Measurements from ENCODE around the gene TNNC1. TPM values are rescaled to one million over a fixed set of nuclear protein-coding genes. Genes with fewer than 3 reads are reported as not detected.

The TNNC1 gene
- total and polyA plus RNA-seq, 2 of the 13 experiments (the other 11 are each of a cell fraction or from before 2014, with no cell fraction given) = 11.8 to 36.4 TPM

- no peak overlapping the region for H3K4me2 ChIP-seq (ENCODE audit: low read depth, low read length)
- H3K36me3 ChIP-seq (replicated peaks in 1 of 2; ENCODE audit: control insufficient read depth in 1 of 2, insufficient read depth in 2 of 2, low read length in 2 of 2) = peaks cover 16 to 27% of the 10 kb centered on the region in 2 experiments
- 0 out of 3 replicates have a peak, but pooled peaks have one; percentile 4 for ATAC-seq
- CTCF ChIA-PET (ENCODE audit: low intra/inter-chr PET ratio, low total read pairs) = no interaction called here
- intact Hi-C loops (cut with micrococcal nuclease; ENCODE audit: unreplicated experiment) (no loop called here), in situ Hi-C loops (cut with HindIII; ENCODE audit: extremely low pct_ligation_motif_present, low pct_unique_long_range_greater_than_20kb) (no loop called here)
- peaks cover 4 to 10% of the 10 kb centered on the region in 2 experiments; a peak in 3 of 5 replicates for H3K27me3 ChIP-seq (ENCODE audit: control insufficient read depth in 1 of 2, insufficient read depth in 2 of 2, low read length in 2 of 2)
- no peak for FAIRE-seq
- H4K20me1 ChIP-seq (ENCODE audit: insufficient read depth, low read length) = no peaks in the 10 kb centered on the region; the same call in 1 of the 2 replicates
- POLR2A ChIA-PET = no interaction called here
- H3K27ac ChIP-seq (ENCODE audit: extremely low read length, insufficient read depth, low read length) = no peak overlapping the region
- H3K4me1 ChIP-seq (ENCODE audit: insufficient read depth, low read length) = peaks cover 23% of the 10 kb centered on the region
- DNase-seq (ENCODE audit: low spot score) = no peak
- no peak overlapping the region for H3K9ac ChIP-seq (ENCODE audit: insufficient read depth, low read depth, low read length)
- BruUV-seq (replicated peaks) = no TSS peak
- TF ChIP-seq AGO2 (optimal IDR thresholded peaks at IDR 0.05; ENCODE audit: low read depth, low read length) (peak; percentile 63), ZNF281 (CRISPR knock-in tag; IDR thresholded peaks at IDR 0.05; ENCODE audit: borderline replicate concordance) (peak; percentile 84), ZNF484 (CRISPR knock-in tag; IDR thresholded peaks at IDR 0.05; ENCODE audit: borderline replicate concordance, low read depth) (no peak)
- WGBS (ENCODE audit: low lambda C conversion rate) = 82% methylated on average over 5 of the region's 7 CpGs
- no peak overlapping the region for H2AFZ ChIP-seq (ENCODE audit: low read length)
- H3K79me2 ChIP-seq (ENCODE audit: insufficient read depth, low read length) = no peaks in the 10 kb centered on the region
- no peaks in the 10 kb centered on the region for H3K9me3 ChIP-seq (ENCODE audit: low read length)
- no peak overlapping the region for H3K4me3 ChIP-seq (replicated peaks in 1 of 3; ENCODE audit: insufficient read depth in 1 of 3, low read depth in 2 of 3, low read length in 3 of 3)
These were observed 39.6 kb upstream of the TNNC1 start for GRCh38 chr3:52493232-52494017.

DNA sequence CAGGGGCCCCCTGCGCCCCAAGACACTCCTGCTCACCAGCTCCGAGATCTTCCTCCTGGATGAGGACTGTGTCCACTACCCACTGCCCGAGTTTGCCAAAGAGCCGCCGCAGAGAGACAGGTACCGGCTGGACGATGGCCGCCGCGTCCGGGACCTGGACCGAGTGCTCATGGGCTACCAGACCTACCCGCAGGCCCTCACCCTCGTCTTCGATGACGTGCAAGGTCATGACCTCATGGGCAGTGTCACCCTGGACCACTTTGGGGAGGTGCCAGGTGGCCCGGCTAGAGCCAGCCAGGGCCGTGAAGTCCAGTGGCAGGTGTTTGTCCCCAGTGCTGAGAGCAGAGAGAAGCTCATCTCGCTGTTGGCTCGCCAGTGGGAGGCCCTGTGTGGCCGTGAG lies 38.2 kb upstream of the TNNC1 start:
- Histone ChIP-seq H3K9me3 (ENCODE audit: low read length) (no peaks in the 10 kb centered on the region), H3K4me3 (replicated peaks in 1 of 3; ENCODE audit: insufficient read depth in 1 of 3, low read depth in 2 of 3, low read length in 3 of 3) (no peak overlapping the region), H3K36me3 (replicated peaks in 1 of 2; ENCODE audit: control insufficient read depth in 1 of 2, insufficient read depth in 2 of 2, low read length in 2 of 2) (peaks cover 16 to 33% of the 10 kb centered on the region in 2 experiments), H3K4me2 (ENCODE audit: low read depth, low read length) (no peak overlapping the region), H3K79me2 (ENCODE audit: insufficient read depth, low read length) (no peaks in the 10 kb centered on the region), H3K27me3 (ENCODE audit: control insufficient read depth in 1 of 2, insufficient read depth in 2 of 2, low read length in 2 of 2) (no peaks in the 10 kb centered on the region), H2AFZ (ENCODE audit: low read length) (no peak overlapping the region), H4K20me1 (ENCODE audit: insufficient read depth, low read length) (no peaks in the 10 kb centered on the region; the same call in 1 of the 2 replicates), H3K27ac (ENCODE audit: extremely low read length, insufficient read depth, low read length) (no peak overlapping the region), H3K4me1 (ENCODE audit: insufficient read depth, low read length) (peaks cover 22% of the 10 kb centered on the region), H3K9ac (ENCODE audit: insufficient read depth, low read depth, low read length) (no peak overlapping the region)
- ATAC-seq (no peak), FAIRE-seq (no peak), DNase-seq (ENCODE audit: low spot score) (no peak)
- 100% methylated on average over 1 of the region's 21 CpGs for WGBS (ENCODE audit: low lambda C conversion rate)
- ChIA-PET CTCF (ENCODE audit: low intra/inter-chr PET ratio, low total read pairs) (no interaction called here), POLR2A (no interaction called here)
- in situ Hi-C loops (cut with HindIII; ENCODE audit: extremely low pct_ligation_motif_present, low pct_unique_long_range_greater_than_20kb) (no loop called here), intact Hi-C loops (cut with micrococcal nuclease; ENCODE audit: unreplicated experiment) (no loop called here)
- no TSS peak for BruUV-seq (replicated peaks)
- TF ChIP-seq ZSCAN21 (CRISPR knock-in tag; IDR thresholded peaks at IDR 0.05; ENCODE audit: borderline replicate concordance) (no peak), ZNF577 (CRISPR knock-in tag; IDR thresholded peaks at IDR 0.05; ENCODE audit: borderline replicate concordance, low read depth) (no peak), AGO2 (optimal IDR thresholded peaks at IDR 0.05; ENCODE audit: low read depth, low read length) (peak; percentile 45), RARA (CRISPR knock-in tag; IDR thresholded peaks at IDR 0.05) (no peak), TEAD2 (CRISPR knock-in tag; IDR thresholded peaks at IDR 0.05) (no peak)
- TF ChIP-seq, protein P1, sequence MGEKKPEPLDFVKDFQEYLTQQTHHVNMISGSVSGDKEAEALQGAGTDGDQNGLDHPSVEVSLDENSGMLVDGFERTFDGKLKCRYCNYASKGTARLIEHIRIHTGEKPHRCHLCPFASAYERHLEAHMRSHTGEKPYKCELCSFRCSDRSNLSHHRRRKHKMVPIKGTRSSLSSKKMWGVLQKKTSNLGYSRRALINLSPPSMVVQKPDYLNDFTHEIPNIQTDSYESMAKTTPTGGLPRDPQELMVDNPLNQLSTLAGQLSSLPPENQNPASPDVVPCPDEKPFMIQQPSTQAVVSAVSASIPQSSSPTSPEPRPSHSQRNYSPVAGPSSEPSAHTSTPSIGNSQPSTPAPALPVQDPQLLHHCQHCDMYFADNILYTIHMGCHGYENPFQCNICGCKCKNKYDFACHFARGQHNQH (CRISPR knock-in tag; IDR thresholded peaks at IDR 0.05) = no peak
- TF ChIP-seq, protein P2, sequence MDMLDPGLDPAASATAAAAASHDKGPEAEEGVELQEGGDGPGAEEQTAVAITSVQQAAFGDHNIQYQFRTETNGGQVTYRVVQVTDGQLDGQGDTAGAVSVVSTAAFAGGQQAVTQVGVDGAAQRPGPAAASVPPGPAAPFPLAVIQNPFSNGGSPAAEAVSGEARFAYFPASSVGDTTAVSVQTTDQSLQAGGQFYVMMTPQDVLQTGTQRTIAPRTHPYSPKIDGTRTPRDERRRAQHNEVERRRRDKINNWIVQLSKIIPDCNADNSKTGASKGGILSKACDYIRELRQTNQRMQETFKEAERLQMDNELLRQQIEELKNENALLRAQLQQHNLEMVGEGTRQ (IDR thresholded peaks at IDR 0.05; ENCODE audit: low read depth, low read length) = no peak
- TF ChIP-seq, protein P2 (CRISPR knock-in tag; IDR thresholded peaks at IDR 0.05; ENCODE audit: borderline replicate concordance) = no peak

Measured in HepG2 (cell line).